GM12872 (cell line): ENCODE data around the gene SEBOX.

Experiments used
- TF ChIP-seq, protein P1 (sequence below): IDR thresholded peaks from 3 replicates; pipeline ENCODE4 v1.5.1; 2011; ENCODE audit warnings: low read depth, mild to moderate bottlenecking, low read length, moderate library complexity; ENCODE audit not compliant: insufficient read depth

The SEBOX gene

DNA sequence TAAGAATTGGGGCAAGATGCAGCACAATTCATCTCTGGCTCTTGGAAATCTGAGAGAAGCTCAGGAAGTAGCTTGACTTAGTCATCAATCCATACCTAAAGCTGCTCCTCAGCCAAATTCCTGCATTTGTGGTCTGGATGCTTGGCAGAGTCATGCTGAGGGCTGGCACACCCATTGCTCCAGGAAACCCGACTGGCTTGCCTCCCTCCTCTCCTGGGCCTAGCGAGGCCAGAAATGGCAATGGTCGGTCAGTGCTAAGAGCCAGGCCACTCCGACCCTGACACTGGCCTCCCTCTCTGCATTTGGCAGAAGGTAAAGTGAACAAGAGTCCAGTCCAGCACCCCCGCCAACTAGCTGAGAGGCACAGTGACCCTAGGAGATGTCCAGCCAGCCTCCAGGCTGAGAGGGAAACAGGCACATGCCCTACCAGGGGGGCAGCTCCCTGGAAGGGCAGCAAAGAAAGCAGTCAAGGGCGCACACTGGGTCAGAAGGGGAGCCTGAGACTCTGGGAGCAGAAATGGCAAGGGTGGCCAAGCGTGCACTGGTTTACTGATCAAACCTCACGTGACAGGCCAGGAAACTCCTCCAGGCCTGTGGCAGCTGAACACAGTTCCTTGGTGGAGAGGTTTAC, 17.6 kb downstream of the SEBOX start:
- TF ChIP-seq, protein P1, sequence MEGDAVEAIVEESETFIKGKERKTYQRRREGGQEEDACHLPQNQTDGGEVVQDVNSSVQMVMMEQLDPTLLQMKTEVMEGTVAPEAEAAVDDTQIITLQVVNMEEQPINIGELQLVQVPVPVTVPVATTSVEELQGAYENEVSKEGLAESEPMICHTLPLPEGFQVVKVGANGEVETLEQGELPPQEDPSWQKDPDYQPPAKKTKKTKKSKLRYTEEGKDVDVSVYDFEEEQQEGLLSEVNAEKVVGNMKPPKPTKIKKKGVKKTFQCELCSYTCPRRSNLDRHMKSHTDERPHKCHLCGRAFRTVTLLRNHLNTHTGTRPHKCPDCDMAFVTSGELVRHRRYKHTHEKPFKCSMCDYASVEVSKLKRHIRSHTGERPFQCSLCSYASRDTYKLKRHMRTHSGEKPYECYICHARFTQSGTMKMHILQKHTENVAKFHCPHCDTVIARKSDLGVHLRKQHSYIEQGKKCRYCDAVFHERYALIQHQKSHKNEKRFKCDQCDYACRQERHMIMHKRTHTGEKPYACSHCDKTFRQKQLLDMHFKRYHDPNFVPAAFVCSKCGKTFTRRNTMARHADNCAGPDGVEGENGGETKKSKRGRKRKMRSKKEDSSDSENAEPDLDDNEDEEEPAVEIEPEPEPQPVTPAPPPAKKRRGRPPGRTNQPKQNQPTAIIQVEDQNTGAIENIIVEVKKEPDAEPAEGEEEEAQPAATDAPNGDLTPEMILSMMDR: no peak

DNA sequence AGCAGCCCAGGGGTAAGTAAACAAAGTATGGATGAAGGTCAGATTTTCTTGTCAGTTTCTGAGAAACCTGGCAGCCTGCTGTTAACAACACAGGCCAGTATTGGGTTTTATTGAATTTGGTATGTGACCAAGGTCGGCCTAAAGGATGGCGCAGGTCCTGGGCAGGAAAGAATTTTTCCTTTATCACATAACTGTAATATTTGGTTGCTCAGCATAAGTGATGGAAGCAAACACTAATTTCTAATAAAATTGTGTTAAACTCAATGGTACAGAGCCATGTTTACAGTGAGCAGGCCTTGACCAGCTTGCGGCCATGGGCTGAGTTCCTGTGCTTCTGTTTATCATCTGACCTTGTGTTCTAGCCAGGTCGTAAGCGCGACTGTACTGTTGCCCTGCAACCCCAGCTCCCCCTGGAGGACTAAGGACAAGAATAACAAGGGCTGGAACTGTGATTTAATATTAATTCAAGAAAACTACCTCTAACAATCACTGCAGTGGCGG, 18.2 kb downstream of the SEBOX start:
- TF ChIP-seq, protein P1: 0 out of 3 replicates have a peak, but pooled peaks have one; percentile 24

DNA sequence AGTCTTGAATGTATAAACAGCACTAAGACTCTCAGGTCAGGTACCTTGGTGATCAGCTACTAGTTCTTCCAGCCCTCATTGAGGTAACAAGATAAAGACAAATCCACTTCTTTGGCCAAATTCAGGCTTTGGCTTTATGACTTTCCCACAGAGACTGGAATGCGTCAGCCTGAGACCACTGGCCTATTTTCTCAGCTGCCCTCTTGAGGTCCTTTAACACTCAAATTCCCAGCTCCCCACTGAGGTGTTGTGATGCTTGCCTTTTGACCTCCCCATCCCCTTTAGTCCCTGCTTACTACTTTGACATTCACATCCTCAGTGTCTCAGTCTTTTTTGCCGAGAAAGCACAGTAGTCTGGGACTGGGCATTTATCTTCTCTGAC, 18.8 kb downstream of the SEBOX start:
- TF ChIP-seq, protein P1: no peak

DNA sequence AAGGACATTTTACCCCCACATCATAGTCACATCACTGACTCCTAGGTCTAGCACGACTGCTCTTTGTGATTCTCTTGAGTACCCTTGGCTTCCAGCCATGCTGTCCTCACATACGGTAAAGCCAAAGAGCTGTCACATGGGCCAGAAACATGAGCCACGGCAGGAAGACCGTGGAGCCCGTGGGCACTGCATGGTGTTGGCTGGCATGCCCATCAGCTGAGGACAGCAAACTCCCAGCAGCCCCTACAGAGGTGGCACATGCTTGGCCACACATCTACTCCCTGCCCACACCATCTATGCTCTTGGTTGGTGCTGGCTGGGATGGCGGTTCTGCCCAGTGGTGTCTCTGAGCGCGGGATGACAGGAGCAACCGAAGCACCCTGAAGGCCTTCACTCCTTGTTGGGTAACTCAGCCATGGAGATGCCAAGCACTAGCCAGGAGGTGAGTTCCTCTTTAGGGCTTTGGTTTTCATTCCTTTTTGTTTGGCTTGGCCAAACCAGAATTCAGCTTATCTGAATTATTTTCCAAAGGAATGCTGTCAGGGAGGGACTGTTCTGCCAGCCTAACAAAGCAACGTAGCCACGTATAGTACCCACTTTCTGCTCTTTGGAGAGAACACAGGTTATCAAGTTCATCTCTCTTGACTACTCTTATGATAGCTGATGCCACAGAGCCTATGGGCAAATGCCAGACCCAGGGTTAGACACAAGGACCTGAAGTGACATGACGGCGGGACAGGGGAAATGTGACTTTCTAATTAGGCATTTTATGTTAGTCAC, 19.4 kb downstream of the SEBOX start:
- TF ChIP-seq, protein P1: no peak

DNA sequence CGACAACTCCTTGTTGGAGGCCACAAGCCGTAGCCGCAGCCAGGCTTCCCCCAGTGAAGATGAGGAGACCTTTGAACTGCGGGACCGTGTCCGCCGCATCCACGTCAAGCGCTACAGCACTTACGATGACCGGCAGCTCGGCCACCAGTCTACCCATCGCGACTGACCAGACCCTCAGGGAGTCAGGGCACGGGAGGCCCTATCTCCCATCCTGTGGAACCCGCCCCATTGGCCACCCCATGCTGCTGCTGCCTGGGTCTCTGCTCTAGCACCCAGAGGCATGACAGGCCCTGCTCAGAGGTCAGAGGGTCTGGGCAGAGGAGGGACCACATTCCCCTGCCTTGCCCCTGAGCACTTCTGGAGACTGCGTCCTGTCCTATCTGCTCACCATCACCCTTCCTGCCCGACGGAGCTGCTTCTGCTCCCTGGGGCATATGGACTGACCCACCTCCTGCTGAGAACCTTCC, 20.5 kb downstream of the SEBOX start:
- TF ChIP-seq, protein P1: no peak

DNA sequence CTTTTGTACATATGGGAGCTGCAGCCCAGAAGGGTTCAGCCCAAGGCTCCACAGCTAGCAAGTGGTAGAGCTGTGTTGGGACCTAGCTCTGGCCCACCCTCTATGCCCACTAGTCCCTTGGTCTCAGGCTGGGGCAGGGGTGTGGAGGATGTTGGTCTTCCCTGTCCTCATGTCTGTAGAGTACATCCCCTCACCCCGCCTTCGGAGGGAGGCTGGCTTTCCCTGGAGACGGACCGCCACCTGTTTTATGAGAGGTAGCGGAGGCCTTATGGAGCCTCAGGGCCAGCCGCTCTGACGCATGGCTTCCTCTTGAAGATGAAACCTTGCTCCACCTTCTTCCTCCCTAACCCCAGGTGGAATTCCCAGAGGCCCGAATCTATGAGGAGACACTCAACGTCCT, 21.0 kb downstream of the SEBOX start:
- TF ChIP-seq, protein P1: no peak

DNA sequence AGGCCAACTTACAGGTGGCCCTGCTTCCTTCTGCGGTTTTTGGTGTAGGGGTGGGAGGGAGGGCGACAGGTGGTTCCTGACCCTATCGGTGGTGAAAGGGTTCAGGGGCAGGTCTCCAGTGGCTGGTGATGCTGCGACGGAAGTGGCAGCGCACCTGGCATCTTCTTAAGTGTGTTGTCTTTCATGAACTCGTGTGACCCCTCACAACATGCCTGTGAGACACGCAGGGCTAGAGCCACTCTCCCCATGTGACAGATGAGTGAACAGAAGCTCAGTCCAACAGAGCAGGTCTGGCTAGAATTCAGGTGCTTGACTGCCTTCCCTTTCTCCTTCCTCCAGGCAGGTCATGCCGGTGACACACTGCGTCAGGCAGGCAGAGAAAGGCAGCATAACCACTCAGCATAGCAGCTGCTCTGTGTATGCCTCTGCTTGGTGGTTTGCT, 21.5 kb downstream of the SEBOX start:
- TF ChIP-seq, protein P1: no peak
